IMR-90 (cell line): Measurements from ENCODE around the gene ATG2A. TPM values are rescaled to one million over a fixed set of nuclear protein-coding genes. Genes with fewer than 3 reads are reported as not detected.
A peak's percentile ranks its signal among the peaks of the same experiment; 100 is the strongest.

ENCODE experiments used
- ATAC-seq: fragments of 200-7000 bp; cut with Tn5 transposase; 2 replicates; pipeline ENCODE4 v1.9.1; 2020; ENCODE audit warnings: low read depth, mild to moderate bottlenecking, moderate library complexity
- BruUV-seq: library from RNA; stranded (reverse); fragments of 400-500 nt; replicated peaks from 2 replicates; lab custom pipeline; 2021; lab: Mats Ljungman, UMichigan
- CTCF ChIA-PET: fragments of 300-600 bp; formaldehyde crosslinking; extraction: SDS; loops from one replicate; lab custom pipeline; 2021; ENCODE audit warnings: antibody characterized with exemption; lab: Yijun Ruan, JAX
- POLR2A ChIA-PET: fragments of 300-600 bp; sonication (Branson Sonifier 250); formaldehyde crosslinking; loops from one replicate; lab custom pipeline; 2022; ENCODE audit warnings: antibody characterized with exemption; ENCODE audit not compliant: unreplicated experiment; lab: Charles Lee
- DNase-seq: peaks from one replicate; pipeline ENCODE4 v3.0.0; 2013
- H2AFZ ChIP-seq: replicated peaks from 2 replicates; pipeline ENCODE3; 2013; ENCODE audit warnings: low read length, mild to moderate bottlenecking; ENCODE audit not compliant: poor library complexity
- H2AK5ac ChIP-seq: 2 replicates; pipeline ENCODE4 v1.6.1; 2013; ENCODE audit warnings: low read depth, low read length, inconsistent platforms
- H2AK9ac ChIP-seq: replicated peaks from 2 replicates; pipeline ENCODE3; 2013; ENCODE audit warnings: mild to moderate bottlenecking, low read depth, low read length, moderate library complexity; ENCODE audit not compliant: poor library complexity
- H2BK120ac ChIP-seq: 2 replicates; pipeline ENCODE4 v1.6.1; 2013; ENCODE audit warnings: low read depth, low read length, inconsistent platforms
- H2BK15ac ChIP-seq: 3 replicates; pipeline ENCODE4 v1.6.1; 2013; ENCODE audit warnings: low read depth, low read length, inconsistent platforms
- H2BK20ac ChIP-seq: 2 replicates; pipeline ENCODE4 v1.6.1; 2013; ENCODE audit warnings: low read depth, mild to moderate bottlenecking, inconsistent platforms, low read length, moderate library complexity
- H2BK5ac ChIP-seq: 2 replicates; pipeline ENCODE4 v1.6.1; 2013; ENCODE audit warnings: mild to moderate bottlenecking, low read depth, low read length, inconsistent platforms; ENCODE audit not compliant: poor library complexity, severe bottlenecking
- H3K14ac ChIP-seq: replicated peaks from 2 replicates; pipeline ENCODE4 v1.6.1; 2013; ENCODE audit warnings: low read depth, low read length, inconsistent platforms
- H3K18ac ChIP-seq: 2 replicates; pipeline ENCODE4 v1.6.1; 2013; ENCODE audit warnings: low read depth, low read length, control low read depth
- H3K23ac ChIP-seq: 2 replicates; pipeline ENCODE4 v1.6.1; 2013; ENCODE audit warnings: low read depth, low read length, inconsistent platforms
- H3K27ac ChIP-seq: 2 replicates; pipeline ENCODE4 v1.5.1; 2013; ENCODE audit warnings: mild to moderate bottlenecking, control low read depth, low read length; ENCODE audit not compliant: insufficient read depth
- H3K27me3 ChIP-seq: 2 replicates; pipeline ENCODE4 v1.6.1; 2013; ENCODE audit warnings: low read length; ENCODE audit not compliant: control insufficient read depth, insufficient read depth
- H3K36me3 ChIP-seq: 2 replicates; pipeline ENCODE4 v1.6.1; 2013; ENCODE audit warnings: low read length, mixed read lengths; ENCODE audit not compliant: control insufficient read depth, insufficient read depth
- H3K4ac ChIP-seq: 2 replicates; pipeline ENCODE4 v1.6.1; 2013; ENCODE audit warnings: low read depth, low read length, inconsistent platforms
- H3K4me1 ChIP-seq: 2 replicates; pipeline ENCODE4 v1.6.1; 2013; ENCODE audit warnings: low read length, mixed read lengths; ENCODE audit not compliant: control insufficient read depth, insufficient read depth
- H3K4me2 ChIP-seq: 2 replicates; pipeline ENCODE4 v1.6.1; 2013; ENCODE audit warnings: low read depth, mild to moderate bottlenecking, control low read depth, low read length, moderate library complexity
- H3K4me3 ChIP-seq: 2 replicates; pipeline ENCODE4 v1.5.1; 2013; ENCODE audit warnings: low read depth, mild to moderate bottlenecking, control low read depth, low read length, moderate library complexity; ENCODE audit not compliant: insufficient read depth
- H3K56ac ChIP-seq: 2 replicates; pipeline ENCODE4 v1.6.1; 2013; ENCODE audit warnings: low read length, inconsistent platforms; ENCODE audit not compliant: insufficient read depth; ENCODE audit errors: extremely low read depth
- H3K79me1 ChIP-seq, 2 experiments: 2 replicates each; pipeline ENCODE4 v1.6.1; 2013; ENCODE audit warnings: low read length in 2 of 2, inconsistent platforms in 1 of 2, low read depth in 1 of 2
- H3K9ac ChIP-seq: 2 replicates; pipeline ENCODE4 v1.6.1; 2013; ENCODE audit warnings: low read depth, low read length, control low read depth
- H3K9me1 ChIP-seq: 2 replicates; pipeline ENCODE4 v1.6.1; 2013; ENCODE audit warnings: low read length, inconsistent platforms; ENCODE audit not compliant: insufficient read depth
- H3K9me3 ChIP-seq: 2 replicates; pipeline ENCODE4 v1.6.1; 2013; ENCODE audit warnings: low read length; ENCODE audit not compliant: control insufficient read depth, insufficient read depth
- H4K20me1 ChIP-seq: 2 replicates; pipeline ENCODE4 v1.6.1; 2013; ENCODE audit warnings: low read length, inconsistent platforms; ENCODE audit not compliant: insufficient read depth
- H4K5ac ChIP-seq: 2 replicates; pipeline ENCODE4 v1.6.1; 2013; ENCODE audit warnings: mild to moderate bottlenecking, low read depth, low read length, control low read depth
- H4K8ac ChIP-seq, 2 experiments: 2 replicates each; pipeline ENCODE4 v1.6.1; 2013; ENCODE audit warnings: low read depth in 2 of 2, low read length in 2 of 2, control low read depth in 1 of 2, inconsistent platforms in 1 of 2
- H4K91ac ChIP-seq: 2 replicates; pipeline ENCODE4 v1.6.1; 2013; ENCODE audit warnings: low read depth, low read length, inconsistent platforms; ENCODE audit not compliant: insufficient read depth
- CEBPB ChIP-seq: IDR thresholded peaks from 2 replicates; pipeline ENCODE4 v1.6.1; 2012; ENCODE audit warnings: low read depth, low read length, improper control_type of control experiment
- CHD1 ChIP-seq: IDR thresholded peaks from 2 replicates; pipeline ENCODE4 v1.6.1; 2012; ENCODE audit warnings: low read depth, low read length, improper control_type of control experiment
- MAFK ChIP-seq: IDR thresholded peaks from 2 replicates; pipeline ENCODE4 v1.6.1; 2012; ENCODE audit warnings: low read depth, low read length, improper control_type of control experiment
- MAZ ChIP-seq: IDR thresholded peaks from 2 replicates; pipeline ENCODE4 v1.6.1; 2012; ENCODE audit warnings: low read depth, mild to moderate bottlenecking, low read length, improper control_type of control experiment, moderate library complexity, borderline replicate concordance
- RAD21 ChIP-seq: IDR thresholded peaks from 2 replicates; pipeline ENCODE4 v1.6.1; 2012; ENCODE audit warnings: low read length, improper control_type of control experiment
- RFX5 ChIP-seq: IDR thresholded peaks from 2 replicates; pipeline ENCODE4 v1.8.0; 2012; ENCODE audit warnings: low read depth, mild to moderate bottlenecking, low read length, moderate library complexity
- SMC3 ChIP-seq: fragments of 150-350 bp; IDR thresholded peaks from 2 replicates; pipeline ENCODE4 v1.6.1; 2016; ENCODE audit warnings: low read depth, mild to moderate bottlenecking, antibody characterized with exemption, low read length, moderate library complexity
- USF2 ChIP-seq: fragments of 150-350 bp; IDR thresholded peaks from 2 replicates; pipeline ENCODE4 v1.6.1; 2017; ENCODE audit warnings: mild to moderate bottlenecking, antibody characterized with exemption, low read length, low read depth
- WGBS, 2 experiments: methylation state at CpG; one replicate each; pipeline versions ENCODE4 v1.1.5 to v1.1.7; 2013; ENCODE audit warnings: missing lambda C conversion rate in 2 of 2; ENCODE audit not compliant: insufficient read length in 1 of 2; ENCODE audit errors: extremely low coverage in 2 of 2; 5-methylcytosine and 5-hydroxymethylcytosine counted together
- dilution Hi-C: fragments of 300-500 bp; cut with HindIII; formaldehyde crosslinking; loops from one replicate; pipeline ENCODE4 v1.14.3; 2018; ENCODE audit warnings: low sequenced_read_pairs; ENCODE audit not compliant: unreplicated experiment
- in situ Hi-C: fragments of 300-500 bp; cut with MboI; formaldehyde crosslinking; loops from 3 replicates; pipeline ENCODE4 v1.14.3; 2019; ENCODE audit warnings: low sequenced_read_pairs, inconsistent platforms, mixed read lengths
- intact Hi-C: fragments of 100-400 bp; cut with micrococcal nuclease; formaldehyde crosslinking; loops from 2 replicates; pipeline ENCODE4 v1.10.0; 2022
- polyA plus RNA-seq, 3 experiments: library from polyadenylated mRNA; depleted of rRNA; stranded (reverse); fragments of >200 nt; gene quantifications; 2 replicates each; pipeline ENCODE4 v1.2.3, GENCODE V29; 2012; ENCODE audit warnings: low replicate concordance in 1 of 3
- total RNA-seq: library from RNA; depleted of rRNA; stranded (reverse); fragments of >200 nt; gene quantifications from 2 replicates; pipeline ENCODE4 v1.2.3, GENCODE V29; 2012

The ATG2A gene
- total and polyA plus RNA-seq, 2 of the 4 experiments (the other 2 are of a cell fraction) = 3.2 to 10.5 TPM

GRCh38 chr11:64908766-64909165, 8.2 kb downstream of the ATG2A start:
- no peaks in the 10 kb centered on the region for H4K20me1 ChIP-seq
- TF ChIP-seq SMC3 (no peak), MAFK (no peak), CEBPB (no peak), CHD1 (no peak), USF2 (no peak), RFX5 (no peak), MAZ (no peak), RAD21 (no peak)
- no peaks in the 10 kb centered on the region for H3K27me3 ChIP-seq
- intact Hi-C loops = no loop called here
- no peak overlapping the region for H2BK120ac ChIP-seq
- H4K8ac ChIP-seq = no peak overlapping the region
- H3K9me3 ChIP-seq = no peaks in the 10 kb centered on the region
- ChIA-PET CTCF (no interaction called here), POLR2A (no interaction called here)
- DNase-seq (no peak), ATAC-seq (no peak)
- peaks cover 72% of the 10 kb centered on the region for H3K36me3 ChIP-seq
- H3K4me1 ChIP-seq = no peaks in the 10 kb centered on the region
- no peaks in the 10 kb centered on the region for H3K79me1 ChIP-seq
- dilution Hi-C loops = no loop called here
- in situ Hi-C loops = no loop called here
- H3K9ac ChIP-seq = no peak overlapping the region
- no peak overlapping the region for H2BK5ac ChIP-seq
- H3K56ac ChIP-seq = no peak overlapping the region
- no peaks in the 10 kb centered on the region for H3K9me1 ChIP-seq
- H4K91ac ChIP-seq = no peak overlapping the region
- WGBS, 2 experiments = 100% methylated on average over 3 of the region's 11 CpGs; no CpG with 5 or more reads in 1 of the 2 experiments
- no TSS peak for BruUV-seq
- H3K27ac ChIP-seq = no peak overlapping the region
- H3K14ac ChIP-seq = no peak overlapping the region
- H3K23ac ChIP-seq = no peak overlapping the region
- H3K18ac ChIP-seq = no peak overlapping the region
- no peak overlapping the region for H3K4me2 ChIP-seq
- no peak overlapping the region for H2AK5ac ChIP-seq
- H3K4me3 ChIP-seq = no peak overlapping the region
- H2AK9ac ChIP-seq = peak overlapping the region; percentile 42
- H2AFZ ChIP-seq = no peak overlapping the region
- no peak overlapping the region for H2BK20ac ChIP-seq
- no peak overlapping the region for H3K4ac ChIP-seq
- H4K5ac ChIP-seq = no peak overlapping the region
- no peak overlapping the region for H2BK15ac ChIP-seq
